Measurements from ENCODE around the gene ATG101. TPM values are rescaled to one million over a fixed set of nuclear protein-coding genes. Genes with fewer than 3 reads are reported as not detected.

Gene ATG101, protein sequence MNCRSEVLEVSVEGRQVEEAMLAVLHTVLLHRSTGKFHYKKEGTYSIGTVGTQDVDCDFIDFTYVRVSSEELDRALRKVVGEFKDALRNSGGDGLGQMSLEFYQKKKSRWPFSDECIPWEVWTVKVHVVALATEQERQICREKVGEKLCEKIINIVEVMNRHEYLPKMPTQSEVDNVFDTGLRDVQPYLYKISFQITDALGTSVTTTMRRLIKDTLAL
- 10 to 100 TPM; 30.3 to 71.4 (median 61.2) TPM for total RNA-seq

DNA sequence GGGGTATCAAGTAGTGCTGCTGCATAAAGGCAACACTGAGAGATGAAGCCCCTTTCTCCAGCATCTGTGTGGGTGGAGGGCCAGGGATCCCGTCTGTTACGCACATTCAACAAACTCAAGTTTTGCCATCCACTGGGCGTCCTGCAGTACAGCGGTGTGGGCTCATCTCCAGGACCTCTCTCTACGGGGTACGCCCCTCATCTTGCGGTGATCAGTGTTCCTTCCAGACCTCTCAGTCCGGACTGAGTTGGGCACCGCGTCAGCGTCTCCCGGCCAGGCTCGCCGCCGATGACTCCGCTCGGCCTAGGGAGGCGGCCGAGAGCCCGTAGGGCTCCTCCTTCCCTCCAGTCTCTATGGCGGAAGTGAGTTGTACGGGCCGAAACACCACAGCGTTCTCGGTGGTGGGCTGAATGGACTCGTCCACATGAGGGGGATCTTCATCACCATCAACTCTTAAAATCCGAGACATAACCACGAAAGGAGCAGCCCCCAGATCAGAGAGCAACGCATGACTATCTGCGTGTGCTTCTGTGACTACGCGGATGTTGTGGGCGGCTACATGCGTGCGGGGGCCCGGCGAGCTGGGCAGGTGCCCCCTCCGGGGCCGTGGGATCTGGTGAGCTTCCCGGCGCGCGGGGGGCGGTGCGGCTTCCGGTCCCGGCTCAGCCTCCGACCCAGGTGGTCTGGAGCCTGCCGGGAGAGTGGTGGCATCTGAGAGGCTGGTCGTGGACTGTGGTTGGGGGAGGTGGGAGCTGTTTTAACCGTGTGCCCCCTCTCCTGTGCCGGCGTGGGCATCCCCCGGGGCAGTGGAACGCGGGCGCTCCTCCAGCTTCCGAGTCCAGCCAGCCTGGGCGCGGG lies at the start of gene ATG101:
TSS of gene ATG101 (plus strand) at position 652 of the 858 bp plus-strand sequence. CDS start 3,673 bp downstream, outside the sequence.
- peaks cover 0 to 24% (median 22%) of the 10 kb centered on the region in 4 donors for H3K36me3 ChIP-seq
- intact Hi-C loops (cut with DNase I) = no loop called here
- under 1% methylated on average over 48 of the region's 60 CpGs for WGBS
- no peaks in the 10 kb centered on the region for H3K27me3 ChIP-seq
- peak within 1 kb of the TSS; percentile 86 to 95 (median 92) for H3K4me3 ChIP-seq
- peak within 1 kb of the TSS; percentile 86 to 93 (median 90) for H3K27ac ChIP-seq (replicated peaks in 1 of 4)
- H3K4me1 ChIP-seq = peaks cover 26 to 52% (median 45%) of the 10 kb centered on the region in 4 donors
- TF ChIP-seq, protein P1, sequence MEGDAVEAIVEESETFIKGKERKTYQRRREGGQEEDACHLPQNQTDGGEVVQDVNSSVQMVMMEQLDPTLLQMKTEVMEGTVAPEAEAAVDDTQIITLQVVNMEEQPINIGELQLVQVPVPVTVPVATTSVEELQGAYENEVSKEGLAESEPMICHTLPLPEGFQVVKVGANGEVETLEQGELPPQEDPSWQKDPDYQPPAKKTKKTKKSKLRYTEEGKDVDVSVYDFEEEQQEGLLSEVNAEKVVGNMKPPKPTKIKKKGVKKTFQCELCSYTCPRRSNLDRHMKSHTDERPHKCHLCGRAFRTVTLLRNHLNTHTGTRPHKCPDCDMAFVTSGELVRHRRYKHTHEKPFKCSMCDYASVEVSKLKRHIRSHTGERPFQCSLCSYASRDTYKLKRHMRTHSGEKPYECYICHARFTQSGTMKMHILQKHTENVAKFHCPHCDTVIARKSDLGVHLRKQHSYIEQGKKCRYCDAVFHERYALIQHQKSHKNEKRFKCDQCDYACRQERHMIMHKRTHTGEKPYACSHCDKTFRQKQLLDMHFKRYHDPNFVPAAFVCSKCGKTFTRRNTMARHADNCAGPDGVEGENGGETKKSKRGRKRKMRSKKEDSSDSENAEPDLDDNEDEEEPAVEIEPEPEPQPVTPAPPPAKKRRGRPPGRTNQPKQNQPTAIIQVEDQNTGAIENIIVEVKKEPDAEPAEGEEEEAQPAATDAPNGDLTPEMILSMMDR (IDR thresholded peaks at IDR 0.05) = peak; percentile 71 to 84 (median 75)
- peak; percentile 91 to 95 for TF ChIP-seq POLR2AphosphoS5 (IDR thresholded peaks at IDR 0.05)
- TF ChIP-seq POLR2A (IDR thresholded peaks at IDR 0.05; ENCODE audit: low read depth) = peak; percentile 66
- TF ChIP-seq EP300 (IDR thresholded peaks at IDR 0.05) = no peak
- peak; percentile 97 for DNase-seq (ENCODE audit: extremely low spot score)
- no peaks in the 10 kb centered on the region for H3K9me3 ChIP-seq

DNA sequence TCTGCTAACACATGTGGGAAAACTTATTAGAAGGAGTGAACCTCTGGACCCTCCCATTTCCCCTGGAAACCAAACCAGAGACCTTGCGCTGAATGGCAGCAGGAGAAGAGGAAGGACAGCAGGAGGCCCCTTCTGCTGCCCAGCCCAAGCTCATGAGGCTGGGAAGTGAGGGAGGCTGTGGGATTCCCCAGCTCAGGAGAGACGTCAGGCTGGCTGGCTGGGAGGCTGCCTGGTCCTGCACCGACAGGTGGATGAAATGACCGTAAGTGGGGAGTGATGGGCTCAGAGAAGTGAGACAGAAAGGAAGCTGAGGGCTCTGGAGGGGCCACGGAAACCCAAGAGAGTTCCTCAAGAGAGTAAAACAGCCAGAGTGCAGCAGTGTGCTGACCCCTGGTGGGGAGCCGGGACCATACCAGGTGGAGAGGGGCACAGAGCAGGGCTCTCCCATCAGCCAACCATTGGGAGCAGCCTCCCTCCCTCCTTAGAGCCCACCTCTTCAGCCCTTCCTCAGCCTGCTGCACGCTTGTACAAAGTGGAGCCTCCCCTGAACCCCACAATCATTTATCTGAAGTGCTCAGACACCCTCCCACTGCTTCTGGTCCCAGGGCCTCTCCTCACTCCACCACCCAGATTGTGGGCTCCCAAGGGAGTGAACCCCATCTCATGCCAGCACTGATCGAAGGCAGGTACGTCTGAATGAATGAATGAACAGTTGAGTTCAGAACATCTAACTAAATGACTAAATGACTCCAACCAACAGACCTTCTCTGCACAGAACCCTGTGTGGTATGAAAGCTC lies 49.0 kb upstream of the ATG101 start:
- DNase-seq (ENCODE audit: extremely low spot score) = no peak
- H3K9me3 ChIP-seq = no peaks in the 10 kb centered on the region
- intact Hi-C loops (cut with DNase I) = no loop called here
- peaks cover 0 to 5% (median 1%) of the 10 kb centered on the region in 4 donors for H3K36me3 ChIP-seq
- no peak overlapping the region for H3K4me3 ChIP-seq
- peaks cover 23 to 46% (median 37%) of the 10 kb centered on the region in 4 donors for H3K4me1 ChIP-seq
- TF ChIP-seq POLR2A (IDR thresholded peaks at IDR 0.05; ENCODE audit: low read depth) (no peak), POLR2AphosphoS5 (IDR thresholded peaks at IDR 0.05) (peak in 1 of 2 donors; percentile 13)
- TF ChIP-seq, protein P1 (IDR thresholded peaks at IDR 0.05) = peak; percentile 52 to 58 (median 56)
- H3K27me3 ChIP-seq = no peaks in the 10 kb centered on the region
- WGBS = 34% methylated on average over 9 of the region's 9 CpGs
- H3K27ac ChIP-seq (replicated peaks in 1 of 4) = no peak overlapping the region

DNA sequence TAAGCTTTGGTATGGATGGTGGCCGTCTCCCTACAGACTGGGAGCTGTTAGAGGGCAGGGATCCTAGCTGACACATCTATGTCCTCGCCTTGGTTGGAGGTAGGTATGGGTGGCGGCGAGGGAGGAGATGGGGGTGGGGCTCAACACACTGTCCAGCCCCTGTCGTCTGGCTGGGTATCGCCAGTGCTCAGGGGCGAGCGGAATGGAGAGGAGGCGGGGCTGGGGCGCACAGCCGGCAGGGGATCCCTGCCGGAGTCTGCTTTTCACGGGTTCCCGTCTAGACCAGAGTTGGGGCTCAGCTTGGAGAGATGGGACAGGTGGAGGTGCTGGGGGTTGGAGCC lies 47.0 kb upstream of the ATG101 start:
- no peaks in the 10 kb centered on the region for H3K27me3 ChIP-seq
- intact Hi-C loops (cut with DNase I) = loop anchor here (2.0 kb wide), 1 partner anchor 18 kb away; no protein-coding TSS in a partner anchor
- WGBS = 31% methylated on average over 14 of the region's 14 CpGs
- no peak for DNase-seq (ENCODE audit: extremely low spot score)
- H3K9me3 ChIP-seq = no peaks in the 10 kb centered on the region
- no peaks in the 10 kb centered on the region for H3K36me3 ChIP-seq
- H3K27ac ChIP-seq (replicated peaks in 1 of 4) = peak overlapping the region; percentile 40 to 92 (median 70)
- peaks cover 43 to 65% (median 56%) of the 10 kb centered on the region in 4 donors for H3K4me1 ChIP-seq
- H3K4me3 ChIP-seq = peak overlapping the region; percentile 63 to 70 (median 64)
- TF ChIP-seq, protein P1 (IDR thresholded peaks at IDR 0.05) = no peak
- no peak for TF ChIP-seq POLR2A (IDR thresholded peaks at IDR 0.05; ENCODE audit: low read depth)
- TF ChIP-seq POLR2AphosphoS5 (IDR thresholded peaks at IDR 0.05) = peak in 1 of 2 donors; percentile 2
- no peak for TF ChIP-seq EP300 (IDR thresholded peaks at IDR 0.05)

DNA sequence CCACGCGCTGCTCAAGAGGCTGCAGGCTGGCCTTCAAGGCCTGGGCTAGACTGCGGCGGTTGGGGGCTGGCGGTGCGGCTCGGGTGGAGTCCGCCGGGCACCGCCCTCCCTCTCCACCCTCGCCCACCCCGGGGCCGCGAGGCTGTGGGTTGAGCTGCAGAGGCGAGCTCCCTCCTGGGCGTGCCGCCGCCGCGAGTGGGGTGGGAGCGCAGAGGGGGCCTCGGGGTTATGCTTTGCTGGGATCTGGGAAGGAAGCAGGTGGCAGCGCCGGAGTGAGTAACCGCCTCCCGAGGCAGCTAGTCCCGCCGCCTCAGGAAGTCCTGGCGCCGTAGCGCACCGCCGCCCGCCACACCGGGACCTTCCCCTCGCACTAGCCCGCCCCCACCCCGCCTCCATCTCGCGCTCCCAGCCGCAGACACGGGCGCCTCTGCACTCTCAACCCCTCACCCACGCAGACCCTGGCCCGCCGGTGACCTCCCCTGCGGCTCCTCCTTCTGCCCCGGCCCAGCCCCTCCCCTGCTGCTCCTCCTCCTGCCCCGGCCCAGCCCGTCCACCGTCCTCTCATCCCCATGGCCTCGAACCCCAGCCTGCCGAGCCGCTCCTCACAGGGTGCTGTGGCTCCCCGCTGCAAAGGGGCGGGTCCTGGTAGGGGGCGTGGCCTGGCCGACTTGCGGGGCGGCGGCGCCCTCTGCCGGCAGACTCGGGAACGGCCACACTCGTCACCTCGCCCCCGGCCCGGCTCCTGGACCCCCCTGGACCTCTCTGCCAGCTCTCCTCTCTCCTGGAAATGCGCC lies 46.4 kb upstream of the ATG101 start:
- H3K27me3 ChIP-seq = no peaks in the 10 kb centered on the region
- H3K9me3 ChIP-seq = no peaks in the 10 kb centered on the region
- H3K27ac ChIP-seq (replicated peaks in 1 of 4) = peak overlapping the region; percentile 48 to 92 (median 88)
- 3% methylated on average over 11 of the region's 70 CpGs for WGBS
- no peaks in the 10 kb centered on the region for H3K36me3 ChIP-seq
- H3K4me3 ChIP-seq = peak overlapping the region; percentile 63 to 70 (median 64)
- intact Hi-C loops (cut with DNase I) = loop anchor here (2.0 kb wide), 1 partner anchor 19 kb away; no protein-coding TSS in a partner anchor
- DNase-seq (ENCODE audit: extremely low spot score) = no peak
- peaks cover 43 to 65% (median 56%) of the 10 kb centered on the region in 4 donors for H3K4me1 ChIP-seq
- TF ChIP-seq, protein P1 (IDR thresholded peaks at IDR 0.05) = peak; percentile 95 to 99 (median 99)
- TF ChIP-seq EP300 (IDR thresholded peaks at IDR 0.05) (no peak), POLR2AphosphoS5 (IDR thresholded peaks at IDR 0.05) (peak; percentile 41 to 65), POLR2A (IDR thresholded peaks at IDR 0.05; ENCODE audit: low read depth) (no peak)

All from esophagus muscularis mucosa (tissue), 4 donors.